CD4-positive, alpha-beta T cell (primary cell): Measurements from ENCODE around the gene NFX1. TPM values are rescaled to one million over a fixed set of nuclear protein-coding genes. Genes with fewer than 3 reads are reported as not detected.
"Not testable (repeated sequence)": the region's sequence is repeated elsewhere in the genome, so short reads cannot be mapped to it uniquely, and the experiment has no call there.

Experiments used
- ATAC-seq: fragments of 200-7000 bp; cut with Tn5 transposase; one replicate; pipeline ENCODE4 v1.10.0; 2022; ENCODE audit warnings: mild to moderate bottlenecking; ENCODE audit not compliant: poor library complexity
- CTCF ChIA-PET: fragments of 350-600 bp; sonication (Branson Sonifier 250); formaldehyde crosslinking; loops from one replicate; lab custom pipeline; 2021; ENCODE audit warnings: antibody characterized with exemption, inconsistent platforms; lab: Charles Lee
- POLR2A ChIA-PET: fragments of 350-600 bp; sonication (Branson Sonifier 250); formaldehyde crosslinking; loops from one replicate; lab custom pipeline; 2021; ENCODE audit warnings: antibody characterized with exemption, inconsistent platforms; lab: Charles Lee
- DNase-seq, 14 experiments: peaks; one replicate each; pipeline ENCODE4 v3.0.0-alpha.2; 2013 to 2020; ENCODE audit warnings: mixed read lengths in 2 of 14
- H3K27ac ChIP-seq, 2 donors: one replicate each; pipeline versions ENCODE4 v1.5.1 to v1.7.0; 2013; ENCODE audit warnings: low read length in 2 of 2, low read depth in 1 of 2, mild to moderate bottlenecking in 1 of 2
- H3K27me3 ChIP-seq, 2 experiments: 1 replicate in 1 of 2; 2 replicates in 1 of 2; pipeline versions ENCODE4 v1.6.1 to v1.7.0; 2013; ENCODE audit warnings: low read length in 2 of 2, control low read depth in 1 of 2, mild to moderate bottlenecking in 1 of 2, moderate library complexity in 1 of 2; ENCODE audit not compliant: insufficient read depth in 2 of 2, control insufficient read depth in 1 of 2
- H3K36me3 ChIP-seq: one replicate; pipeline ENCODE4 v1.6.1; 2013; ENCODE audit warnings: low read length, control low read depth; ENCODE audit not compliant: insufficient read depth
- H3K4me1 ChIP-seq: one replicate; pipeline ENCODE4 v1.6.1; 2013; ENCODE audit warnings: low read length, control low read depth; ENCODE audit not compliant: insufficient read depth
- H3K4me3 ChIP-seq: one replicate; pipeline ENCODE4 v1.5.1; 2013; ENCODE audit warnings: mild to moderate bottlenecking, low read length, moderate library complexity
- H3K9me3 ChIP-seq, 2 experiments: 1 replicate in 1 of 2; 2 replicates in 1 of 2; pipeline versions ENCODE4 v1.6.1 to v1.7.0; 2013; ENCODE audit warnings: low read length in 2 of 2, mild to moderate bottlenecking in 2 of 2, control low read depth in 1 of 2, moderate library complexity in 1 of 2; ENCODE audit not compliant: control insufficient read depth in 1 of 2, insufficient read depth in 1 of 2
- H3K27ac Mint-ChIP-seq: one replicate; pipeline ENCODE4 v1.8.0; 2020; ENCODE audit warnings: mixed read lengths
- H3K27me3 Mint-ChIP-seq: one replicate; pipeline ENCODE4 v1.8.0; 2021; ENCODE audit warnings: mixed read lengths
- H3K36me3 Mint-ChIP-seq: one replicate; pipeline ENCODE4 v1.8.0; 2021; ENCODE audit warnings: low read depth, mixed read lengths
- H3K4me1 Mint-ChIP-seq: one replicate; pipeline ENCODE4 v1.8.0; 2021; ENCODE audit warnings: low read depth, mixed read lengths
- H3K4me3 Mint-ChIP-seq: one replicate; pipeline ENCODE4 v1.8.0; 2020; ENCODE audit warnings: mild to moderate bottlenecking, mixed read lengths
- H3K9me3 Mint-ChIP-seq: one replicate; pipeline ENCODE4 v1.8.0; 2020; ENCODE audit warnings: mixed read lengths
- intact Hi-C, 2 experiments: fragments of 100-400 bp; cut with DNase I in 1 of 2; cut with micrococcal nuclease in 1 of 2; formaldehyde crosslinking; loops; one replicate each; pipeline versions ENCODE4 v1.15.1 to v1.9.0; 2023 to 2025; cut with DNase I, micrococcal nuclease
- total RNA-seq, 174 experiments: library from RNA in 2 of 174; stranded (reverse) in 2 of 174; gene quantifications; one replicate each; pipeline ENCODE4 v1.2.3 and lab custom pipeline; 2021 to 2026
- TF ChIP-seq, protein P1 (sequence below): fragments of 200-600 bp; IDR thresholded peaks from one replicate; pipeline ENCODE4 v1.8.0; 2022; ENCODE audit warnings: antibody characterized with exemption, mild to moderate bottlenecking

Gene NFX1
- total RNA-seq, 2 experiments from 2014 or later, result 33.1 to 34.1 TPM

DNA sequence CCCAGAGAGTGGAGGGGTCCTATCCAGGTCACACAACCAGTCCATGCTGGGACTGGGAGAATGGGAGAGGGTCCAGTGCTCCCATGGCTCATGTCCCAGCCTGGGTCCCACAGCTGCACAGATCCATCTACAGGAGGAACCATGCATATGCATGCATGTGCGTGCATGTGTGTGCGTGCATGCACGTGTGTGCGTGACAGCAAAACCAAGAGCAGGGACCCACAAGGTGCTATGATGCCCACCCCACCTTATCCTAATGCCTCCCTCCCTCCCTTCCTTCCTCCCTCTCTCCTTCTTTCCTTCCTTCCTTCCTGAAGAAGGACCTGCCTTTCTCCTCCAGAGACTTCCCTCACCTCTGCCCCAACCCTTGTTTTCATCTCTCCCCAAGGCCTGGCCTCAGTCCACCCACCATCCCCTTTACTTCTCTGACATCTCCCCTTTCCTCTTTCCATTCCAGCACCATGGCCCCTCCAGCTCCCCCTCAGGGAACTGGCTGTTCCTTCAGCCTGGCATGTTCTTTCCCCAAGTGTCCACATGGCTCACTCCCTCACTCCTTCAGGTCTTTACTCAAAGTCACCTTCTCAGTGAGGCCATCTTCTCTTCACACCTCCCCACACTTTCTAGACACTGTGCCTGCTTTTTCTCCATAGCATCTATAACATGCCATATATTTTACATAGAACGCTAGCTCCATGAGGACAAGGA, 90.2 kb downstream of the NFX1 start:
- ChIA-PET CTCF (no interaction called here), POLR2A (no interaction called here)
- H3K27me3 ChIP-seq, result no peaks in the 10 kb centered on the region
- TF ChIP-seq, protein P1, sequence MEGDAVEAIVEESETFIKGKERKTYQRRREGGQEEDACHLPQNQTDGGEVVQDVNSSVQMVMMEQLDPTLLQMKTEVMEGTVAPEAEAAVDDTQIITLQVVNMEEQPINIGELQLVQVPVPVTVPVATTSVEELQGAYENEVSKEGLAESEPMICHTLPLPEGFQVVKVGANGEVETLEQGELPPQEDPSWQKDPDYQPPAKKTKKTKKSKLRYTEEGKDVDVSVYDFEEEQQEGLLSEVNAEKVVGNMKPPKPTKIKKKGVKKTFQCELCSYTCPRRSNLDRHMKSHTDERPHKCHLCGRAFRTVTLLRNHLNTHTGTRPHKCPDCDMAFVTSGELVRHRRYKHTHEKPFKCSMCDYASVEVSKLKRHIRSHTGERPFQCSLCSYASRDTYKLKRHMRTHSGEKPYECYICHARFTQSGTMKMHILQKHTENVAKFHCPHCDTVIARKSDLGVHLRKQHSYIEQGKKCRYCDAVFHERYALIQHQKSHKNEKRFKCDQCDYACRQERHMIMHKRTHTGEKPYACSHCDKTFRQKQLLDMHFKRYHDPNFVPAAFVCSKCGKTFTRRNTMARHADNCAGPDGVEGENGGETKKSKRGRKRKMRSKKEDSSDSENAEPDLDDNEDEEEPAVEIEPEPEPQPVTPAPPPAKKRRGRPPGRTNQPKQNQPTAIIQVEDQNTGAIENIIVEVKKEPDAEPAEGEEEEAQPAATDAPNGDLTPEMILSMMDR, result no peak
- no peak for ATAC-seq
- no peak for DNase-seq
- no peaks in the 10 kb centered on the region for H3K27me3 Mint-ChIP-seq
- no peaks in the 10 kb centered on the region for H3K9me3 ChIP-seq
- H3K27ac Mint-ChIP-seq, result no peak overlapping the region
- no peaks in the 10 kb centered on the region for H3K36me3 Mint-ChIP-seq
- H3K4me1 Mint-ChIP-seq, result peaks cover 7% of the 10 kb centered on the region
- intact Hi-C loops, result no loop called here
- H3K4me3 ChIP-seq, result no peak overlapping the region
- no peaks in the 10 kb centered on the region for H3K9me3 Mint-ChIP-seq
- no peak overlapping the region for H3K27ac ChIP-seq
- H3K4me3 Mint-ChIP-seq, result no peak overlapping the region
- no peaks in the 10 kb centered on the region for H3K4me1 ChIP-seq
- no peaks in the 10 kb centered on the region for H3K36me3 ChIP-seq

- Histone ChIP-seq H3K27ac (no peak overlapping the region), H3K4me3 (no peak overlapping the region), H3K4me1 (no peaks in the 10 kb centered on the region), H3K36me3 (no peaks in the 10 kb centered on the region), H3K27me3 (no peaks in the 10 kb centered on the region), H3K9me3 (no peaks in the 10 kb centered on the region)
- Mint-ChIP-seq H3K9me3 (no peaks in the 10 kb centered on the region), H3K27me3 (no peaks in the 10 kb centered on the region), H3K27ac (no peak overlapping the region), H3K36me3 (no peaks in the 10 kb centered on the region), H3K4me1 (no peaks in the 10 kb centered on the region), H3K4me3 (no peak overlapping the region)
- intact Hi-C loops, result no loop called here
- CTCF ChIA-PET, result no interaction called here
- ATAC-seq (no peak), DNase-seq (no peak)
- TF ChIP-seq, protein P1, result no peak
- POLR2A ChIA-PET, result no interaction called here
Measured at GRCh38 chr9:33381231-33381791, 91.0 kb downstream of the NFX1 start.

DNA sequence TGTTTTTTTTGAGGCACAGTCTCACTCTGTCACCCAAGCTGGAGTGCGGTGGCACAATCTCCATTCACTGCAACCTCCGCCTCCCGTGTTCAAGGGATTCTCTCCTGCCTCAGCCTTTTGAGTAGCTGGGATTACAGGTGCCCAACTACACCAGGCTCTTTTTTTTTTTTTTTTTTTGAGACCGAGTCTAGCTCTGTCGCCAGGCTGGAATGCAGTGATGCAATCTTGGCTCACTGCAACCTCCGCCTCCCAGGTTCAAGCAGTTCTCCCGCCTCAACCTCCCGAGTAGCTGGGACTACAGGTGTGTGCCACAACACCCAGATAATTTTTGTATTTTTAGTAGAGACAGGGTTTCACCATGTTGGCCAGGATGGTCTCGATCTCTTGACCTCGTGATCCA, 92.1 kb downstream of the NFX1 start:
- CTCF ChIA-PET, POLR2A ChIA-PET, ATAC-seq, H3K4me1 Mint-ChIP-seq, DNase-seq, H3K9me3 Mint-ChIP-seq, intact Hi-C loops, H3K4me3 ChIP-seq, H3K36me3 ChIP-seq, H3K9me3 ChIP-seq, H3K27me3 Mint-ChIP-seq, H3K27ac ChIP-seq, H3K36me3 Mint-ChIP-seq, H3K27me3 ChIP-seq, H3K4me3 Mint-ChIP-seq, H3K4me1 ChIP-seq, H3K27ac Mint-ChIP-seq: not testable (repeated sequence)

GRCh38 chr9:33383396-33383795, 93.1 kb downstream of the NFX1 start:
- POLR2A ChIA-PET, H3K9me3 ChIP-seq, H3K27ac ChIP-seq, DNase-seq, H3K9me3 Mint-ChIP-seq, H3K4me3 ChIP-seq, H3K4me1 ChIP-seq, ATAC-seq, H3K4me3 Mint-ChIP-seq, H3K36me3 ChIP-seq, H3K27ac Mint-ChIP-seq, H3K4me1 Mint-ChIP-seq, H3K27me3 ChIP-seq, CTCF ChIA-PET, H3K27me3 Mint-ChIP-seq, intact Hi-C loops, H3K36me3 Mint-ChIP-seq: not testable (repeated sequence)

GRCh38 chr9:33385536-33385935, 95.2 kb downstream of the NFX1 start:
- intact Hi-C loops, H3K4me3 ChIP-seq, H3K27me3 Mint-ChIP-seq, H3K9me3 Mint-ChIP-seq, CTCF ChIA-PET, ATAC-seq, H3K9me3 ChIP-seq, H3K27me3 ChIP-seq, DNase-seq, H3K27ac ChIP-seq, H3K4me3 Mint-ChIP-seq, POLR2A ChIA-PET, H3K4me1 ChIP-seq, H3K27ac Mint-ChIP-seq, H3K4me1 Mint-ChIP-seq, H3K36me3 ChIP-seq, H3K36me3 Mint-ChIP-seq: not testable (repeated sequence)
